HEK293 (cell line): ENCODE results near the gene RAP1A.

Experiments used
- ATF2 ChIP-seq: fragments of 450-650 bp; formaldehyde crosslinking; IDR thresholded peaks from 2 replicates; pipeline ENCODE4 v1.5.1; 2016; ENCODE audit warnings: missing biosample characterization, missing genetic modification characterization, low read depth
- HOXA7 ChIP-seq: sonication (generic); formaldehyde crosslinking; IDR thresholded peaks from 2 replicates; pipeline ENCODE4 v1.8.1; 2022; ENCODE audit warnings: missing genetic modification reagents, borderline replicate concordance
- SETDB1 ChIP-seq: IDR thresholded peaks from one replicate; pipeline ENCODE4 v1.6.1; 2017; ENCODE audit warnings: mild to moderate bottlenecking, low read length, moderate library complexity, mixed read lengths; ENCODE audit not compliant: insufficient read length
- ZBTB48 ChIP-seq: fragments of 450-650 bp; formaldehyde crosslinking; IDR thresholded peaks from 2 replicates; pipeline ENCODE4 v1.5.1; 2016; ENCODE audit warnings: missing biosample characterization, missing genetic modification characterization
- ZEB2 ChIP-seq: fragments of 450-650 bp; formaldehyde crosslinking; IDR thresholded peaks from 2 replicates; pipeline ENCODE4 v1.5.1; 2016; ENCODE audit warnings: missing biosample characterization, missing genetic modification characterization
- ZNF114 ChIP-seq: fragments of 450-650 bp; formaldehyde crosslinking; IDR thresholded peaks from 2 replicates; pipeline ENCODE4 v1.5.0; 2017; ENCODE audit warnings: missing biosample characterization, missing genetic modification characterization
- ZNF274 ChIP-seq, 2 experiments: fragments of 200-500 bp in 1 of 2; fragments of 450-650 bp in 1 of 2; sonication (Bioruptor generic) in 1 of 2; formaldehyde crosslinking in 1 of 2; IDR thresholded peaks; 2 replicates each; pipeline versions ENCODE4 v1.5.1 to v1.6.1; 2014 to 2016; ENCODE audit warnings: borderline replicate concordance in 1 of 2, inconsistent platforms in 1 of 2, low read length in 1 of 2, missing biosample characterization in 1 of 2, missing genetic modification characterization in 1 of 2
- TF ChIP-seq, protein P1 (sequence below): fragments of 450-650 bp; formaldehyde crosslinking; IDR thresholded peaks from 2 replicates; pipeline ENCODE4 v1.5.1; 2016; ENCODE audit warnings: missing biosample characterization, missing genetic modification characterization
- TF ChIP-seq, protein P2 (sequence below): fragments of 450-650 bp; formaldehyde crosslinking; IDR thresholded peaks from 2 replicates; pipeline ENCODE4 v1.5.1; 2016; ENCODE audit warnings: missing biosample characterization, missing genetic modification characterization

DNA sequence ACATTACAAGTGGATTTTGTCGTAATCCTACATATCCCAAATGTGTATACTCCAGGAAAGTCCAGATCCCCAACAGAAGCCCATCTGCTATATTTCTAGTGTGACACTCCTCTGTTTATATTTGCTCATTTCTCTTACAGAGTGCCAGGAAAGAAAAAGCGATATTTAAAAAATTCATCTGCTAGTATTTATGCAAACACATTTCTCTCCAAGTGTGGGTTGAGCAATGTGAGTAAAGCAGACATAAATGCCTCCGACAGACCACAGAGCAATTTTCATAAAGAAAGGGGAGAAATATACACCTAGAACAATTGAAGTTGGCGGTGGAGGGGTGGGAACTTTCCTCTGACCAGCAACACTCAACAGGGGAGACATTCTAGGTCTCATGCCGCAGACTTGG is 22.2 kb upstream of the RAP1A start:
- no peak for TF ChIP-seq ZNF114
- TF ChIP-seq, protein P1, sequence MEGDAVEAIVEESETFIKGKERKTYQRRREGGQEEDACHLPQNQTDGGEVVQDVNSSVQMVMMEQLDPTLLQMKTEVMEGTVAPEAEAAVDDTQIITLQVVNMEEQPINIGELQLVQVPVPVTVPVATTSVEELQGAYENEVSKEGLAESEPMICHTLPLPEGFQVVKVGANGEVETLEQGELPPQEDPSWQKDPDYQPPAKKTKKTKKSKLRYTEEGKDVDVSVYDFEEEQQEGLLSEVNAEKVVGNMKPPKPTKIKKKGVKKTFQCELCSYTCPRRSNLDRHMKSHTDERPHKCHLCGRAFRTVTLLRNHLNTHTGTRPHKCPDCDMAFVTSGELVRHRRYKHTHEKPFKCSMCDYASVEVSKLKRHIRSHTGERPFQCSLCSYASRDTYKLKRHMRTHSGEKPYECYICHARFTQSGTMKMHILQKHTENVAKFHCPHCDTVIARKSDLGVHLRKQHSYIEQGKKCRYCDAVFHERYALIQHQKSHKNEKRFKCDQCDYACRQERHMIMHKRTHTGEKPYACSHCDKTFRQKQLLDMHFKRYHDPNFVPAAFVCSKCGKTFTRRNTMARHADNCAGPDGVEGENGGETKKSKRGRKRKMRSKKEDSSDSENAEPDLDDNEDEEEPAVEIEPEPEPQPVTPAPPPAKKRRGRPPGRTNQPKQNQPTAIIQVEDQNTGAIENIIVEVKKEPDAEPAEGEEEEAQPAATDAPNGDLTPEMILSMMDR (tag by site-specific recombination) = no peak
- no peak for TF ChIP-seq ATF2 (tag by site-specific recombination)
- TF ChIP-seq SETDB1 = no peak
- TF ChIP-seq, protein P2, sequence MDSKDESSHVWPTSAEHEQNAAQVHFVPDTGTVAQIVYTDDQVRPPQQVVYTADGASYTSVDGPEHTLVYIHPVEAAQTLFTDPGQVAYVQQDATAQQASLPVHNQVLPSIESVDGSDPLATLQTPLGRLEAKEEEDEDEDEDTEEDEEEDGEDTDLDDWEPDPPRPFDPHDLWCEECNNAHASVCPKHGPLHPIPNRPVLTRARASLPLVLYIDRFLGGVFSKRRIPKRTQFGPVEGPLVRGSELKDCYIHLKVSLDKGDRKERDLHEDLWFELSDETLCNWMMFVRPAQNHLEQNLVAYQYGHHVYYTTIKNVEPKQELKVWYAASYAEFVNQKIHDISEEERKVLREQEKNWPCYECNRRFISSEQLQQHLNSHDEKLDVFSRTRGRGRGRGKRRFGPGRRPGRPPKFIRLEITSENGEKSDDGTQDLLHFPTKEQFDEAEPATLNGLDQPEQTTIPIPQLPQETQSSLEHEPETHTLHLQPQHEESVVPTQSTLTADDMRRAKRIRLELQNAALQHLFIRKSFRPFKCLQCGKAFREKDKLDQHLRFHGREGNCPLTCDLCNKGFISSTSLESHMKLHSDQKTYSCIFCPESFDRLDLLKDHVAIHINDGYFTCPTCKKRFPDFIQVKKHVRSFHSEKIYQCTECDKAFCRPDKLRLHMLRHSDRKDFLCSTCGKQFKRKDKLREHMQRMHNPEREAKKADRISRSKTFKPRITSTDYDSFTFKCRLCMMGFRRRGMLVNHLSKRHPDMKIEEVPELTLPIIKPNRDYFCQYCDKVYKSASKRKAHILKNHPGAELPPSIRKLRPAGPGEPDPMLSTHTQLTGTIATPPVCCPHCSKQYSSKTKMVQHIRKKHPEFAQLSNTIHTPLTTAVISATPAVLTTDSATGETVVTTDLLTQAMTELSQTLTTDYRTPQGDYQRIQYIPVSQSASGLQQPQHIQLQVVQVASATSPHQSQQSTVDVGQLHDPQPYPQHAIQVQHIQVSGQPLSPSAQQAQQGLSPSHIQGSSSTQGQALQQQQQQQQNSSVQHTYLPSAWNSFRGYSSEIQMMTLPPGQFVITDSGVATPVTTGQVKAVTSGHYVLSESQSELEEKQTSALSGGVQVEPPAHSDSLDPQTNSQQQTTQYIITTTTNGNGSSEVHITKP (tag by site-specific recombination) = no peak
- TF ChIP-seq ZBTB48 (tag by site-specific recombination) = no peak
- no peak for TF ChIP-seq ZEB2 (tag by site-specific recombination)
- no peak for TF ChIP-seq ZNF274 (IDR thresholded peaks at IDR 0.05; ENCODE audit: low read length)
- no peak for TF ChIP-seq ZNF274 (tag by site-specific recombination; IDR thresholded peaks at IDR 0.05; ENCODE audit: borderline replicate concordance)
- TF ChIP-seq HOXA7 = no peak
